Fibroblast of pulmonary artery (primary cell): ENCODE data around the gene SLC19A2.

ENCODE experiments used
- DNase-seq: peaks from one replicate; pipeline ENCODE4 v3.0.0-alpha.2; 2010; ENCODE audit warnings: low read depth
- H3K4me3 ChIP-seq: replicated peaks from 2 replicates; pipeline ENCODE4 v1.5.1; 2011; ENCODE audit warnings: low read depth, mild to moderate bottlenecking, control low read depth, low read length, moderate library complexity
- CTCF ChIP-seq: IDR thresholded peaks from 2 replicates; pipeline ENCODE4 v1.5.1; 2011; ENCODE audit warnings: mild to moderate bottlenecking, control low read depth, low read length, inconsistent platforms; ENCODE audit errors: missing control alignments

SLC19A2 gene

GRCh38 chr1:169465281-169465680 is 20.5 kb downstream of the SLC19A2 start:
- no peak for TF ChIP-seq CTCF
- DNase-seq, result no peak
- no peak overlapping the region for H3K4me3 ChIP-seq

DNA sequence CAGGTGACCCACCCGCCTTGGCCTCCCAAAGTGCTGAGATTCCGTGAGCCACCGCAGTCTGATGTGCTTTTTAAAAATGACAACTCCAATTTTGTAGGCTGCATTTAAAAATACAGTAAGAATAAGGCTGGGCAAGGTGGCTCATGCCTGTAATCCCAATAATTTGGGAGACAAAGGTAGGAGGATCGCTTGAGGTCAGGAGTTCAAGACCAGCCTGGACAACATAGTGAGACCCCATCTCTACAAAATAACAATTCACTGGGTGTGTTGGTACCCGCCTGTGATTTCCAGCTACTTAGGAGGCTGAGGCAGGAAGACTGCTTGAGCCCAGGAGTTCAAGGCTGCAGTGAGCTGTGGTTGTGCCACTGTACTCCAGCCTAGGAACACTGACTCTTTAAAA is 23.4 kb downstream of the SLC19A2 start:
- DNase-seq, result no peak
- H3K4me3 ChIP-seq, result no peak overlapping the region
- TF ChIP-seq CTCF, result no peak

- H3K4me3 ChIP-seq, result no peak overlapping the region
- DNase-seq, result no peak
- TF ChIP-seq CTCF, result no peak
Observed at GRCh38 chr1:169461390-169462000, 24.2 kb downstream of the SLC19A2 start.

GRCh38 chr1:169460191-169460833 is 25.4 kb downstream of the SLC19A2 start:
- peak; percentile 29 for DNase-seq
- no peak for TF ChIP-seq CTCF
- peak overlapping the region; percentile 40 for H3K4me3 ChIP-seq

- no peak for TF ChIP-seq CTCF
Observed at GRCh38 chr1:169457443-169457842, 28.3 kb downstream of the SLC19A2 start.

DNA sequence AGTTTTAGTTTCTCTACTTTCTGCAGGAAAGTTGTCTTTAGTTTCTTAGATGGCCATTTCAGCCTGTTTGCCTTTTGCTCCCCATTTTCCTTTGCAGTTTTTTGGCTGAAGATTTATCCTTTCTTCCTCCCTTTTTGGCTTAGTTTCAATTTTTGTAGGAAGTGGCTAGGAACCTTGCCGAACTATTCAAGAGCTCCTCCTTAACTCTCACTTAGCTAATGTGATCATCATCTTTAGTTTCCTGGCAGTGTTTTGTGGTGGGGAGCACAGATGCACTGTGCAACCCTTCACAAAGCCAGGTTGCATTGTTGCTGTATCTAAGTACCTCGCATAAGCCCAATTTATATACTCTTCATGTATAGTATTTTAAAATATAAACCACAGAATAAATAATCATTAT is 29.7 kb downstream of the SLC19A2 start:
- DNase-seq, result peak; percentile 35
- no peak for TF ChIP-seq CTCF
- no peak overlapping the region for H3K4me3 ChIP-seq

More at GRCh38 chr1:169457443-169457842, 28.3 kb downstream of the SLC19A2 start:
- H3K4me3 ChIP-seq, result no peak overlapping the region
- DNase-seq, result no peak

GRCh38 chr1:169452921-169453320 is 32.8 kb downstream of the SLC19A2 start:
- TF ChIP-seq CTCF, result no peak
- no peak overlapping the region for H3K4me3 ChIP-seq
- no peak for DNase-seq
